PC-3 (cell line): Measurements from ENCODE around the gene MSI2. TPM values are rescaled to one million over a fixed set of nuclear protein-coding genes. Genes with fewer than 3 reads are reported as not detected.

Source experiments
- ATAC-seq: fragments of 200-7000 bp; cut with Tn5 transposase; 2 replicates; pipeline ENCODE4 v1.9.1; 2020; ENCODE audit warnings: mild to moderate bottlenecking, moderate library complexity
- BruUV-seq: library from RNA; stranded (reverse); fragments of 400-500 nt; replicated peaks from 2 replicates; lab custom pipeline; 2021; lab: Mats Ljungman, UMichigan
- CTCF ChIA-PET: fragments of 300-600 bp; sonication (Branson Sonifier 250); formaldehyde crosslinking; loops from one replicate; lab custom pipeline; 2022; ENCODE audit warnings: antibody characterized with exemption; lab: Charles Lee
- POLR2A ChIA-PET: fragments of 300-600 bp; sonication (Branson Sonifier 250); formaldehyde crosslinking; loops from one replicate; lab custom pipeline; 2022; ENCODE audit warnings: antibody characterized with exemption; ENCODE audit not compliant: unreplicated experiment; lab: Charles Lee
- DNase-seq: peaks from one replicate; pipeline ENCODE4 v3.0.0-alpha.2; 2015
- H2AFZ ChIP-seq: fragments of 300-600 bp; sonication (generic); 2 replicates; pipeline ENCODE4 v1.6.0; 2016; ENCODE audit warnings: antibody characterized with exemption, low read length
- H3F3A ChIP-seq: fragments of 300-600 bp; sonication (generic); one replicate; pipeline ENCODE4 v1.6.0; 2017; ENCODE audit warnings: antibody characterized with exemption, low read length, control low read depth, mild to moderate bottlenecking; ENCODE audit not compliant: unreplicated experiment
- H3K27ac ChIP-seq: fragments of 300-600 bp; sonication (generic); 2 replicates; pipeline ENCODE4 v1.5.1; 2016; ENCODE audit warnings: mild to moderate bottlenecking, low read length
- H3K27me3 ChIP-seq: fragments of 300-600 bp; sonication (generic); 2 replicates; pipeline ENCODE4 v1.6.1; 2016; ENCODE audit warnings: low read length, mixed read lengths
- H3K36me3 ChIP-seq: fragments of 300-600 bp; sonication (generic); 2 replicates; pipeline ENCODE4 v1.6.1; 2016; ENCODE audit warnings: low read depth, mixed run types, low read length, mixed read lengths
- H3K4me1 ChIP-seq: fragments of 300-600 bp; sonication (generic); 2 replicates; pipeline ENCODE4 v1.5.1; 2016; ENCODE audit warnings: low read length; ENCODE audit not compliant: insufficient read depth
- H3K4me2 ChIP-seq: fragments of 300-600 bp; sonication (generic); 2 replicates; pipeline ENCODE4 v1.6.0; 2016; ENCODE audit warnings: low read length
- H3K4me3 ChIP-seq: fragments of 300-600 bp; sonication (generic); 2 replicates; pipeline ENCODE4 v1.5.1; 2016; ENCODE audit warnings: mild to moderate bottlenecking, low read length, mixed read lengths
- H3K79me2 ChIP-seq: fragments of 300-600 bp; sonication (generic); 2 replicates; pipeline ENCODE4 v1.6.1; 2017; ENCODE audit warnings: low read length, mixed read lengths
- H3K9ac ChIP-seq: fragments of 300-600 bp; sonication (generic); 2 replicates; pipeline ENCODE4 v1.6.0; 2016; ENCODE audit warnings: mild to moderate bottlenecking, low read length
- H3K9me2 ChIP-seq: fragments of 300-600 bp; sonication (generic); replicated peaks from 2 replicates; pipeline ENCODE4 v1.6.1; 2016; ENCODE audit warnings: mixed run types, low read length, mixed read lengths
- H3K9me3 ChIP-seq: fragments of 300-600 bp; sonication (generic); 2 replicates; pipeline ENCODE4 v1.6.1; 2016; ENCODE audit warnings: low read length, mixed read lengths
- H4K20me1 ChIP-seq: fragments of 300-600 bp; sonication (generic); 2 replicates; pipeline ENCODE4 v1.6.1; 2016; ENCODE audit warnings: low read length, mixed read lengths
- CTCF ChIP-seq: fragments of 300-600 bp; sonication (generic); conservative IDR thresholded peaks from 2 replicates; pipeline ENCODE4 v1.5.1; 2017; ENCODE audit warnings: antibody characterized with exemption, low read depth, mild to moderate bottlenecking, low read length
- EZH2 ChIP-seq: fragments of 300-600 bp; sonication (generic); IDR thresholded peaks from one replicate; pipeline ENCODE4 v1.6.1; 2017; ENCODE audit warnings: antibody characterized with exemption, mild to moderate bottlenecking, low read length; ENCODE audit not compliant: unreplicated experiment
- EZH2phosphoT487 ChIP-seq: fragments of 300-600 bp; sonication (generic); IDR thresholded peaks from 2 replicates; pipeline ENCODE4 v1.6.1; 2018; ENCODE audit warnings: mild to moderate bottlenecking, antibody characterized with exemption, low read length, borderline replicate concordance
- intact Hi-C: fragments of 100-400 bp; cut with micrococcal nuclease; formaldehyde crosslinking; loops from 2 replicates; pipeline ENCODE4 v1.9.0; 2023
- total RNA-seq: library from RNA; depleted of rRNA; stranded (reverse); fragments of >200 nt; gene quantifications from 2 replicates; pipeline ENCODE4 v1.2.3, GENCODE V29; 2014

Gene MSI2
- total RNA-seq, 1 experiment from 2014 or later: 54.7 TPM

GRCh38 chr17:57561072-57561861 lies 304.9 kb downstream of the MSI2 start:
- H3K9ac ChIP-seq: no peak overlapping the region
- DNase-seq: no peak
- H3K27ac ChIP-seq: no peak overlapping the region
- no peaks in the 10 kb centered on the region for H3K9me2 ChIP-seq
- TF ChIP-seq CTCF (no peak), EZH2 (no peak), EZH2phosphoT487 (no peak)
- CTCF ChIA-PET: no interaction called here
- no peaks in the 10 kb centered on the region for H3F3A ChIP-seq
- H3K4me3 ChIP-seq: no peak overlapping the region
- H4K20me1 ChIP-seq: no peaks in the 10 kb centered on the region
- no peak overlapping the region for H2AFZ ChIP-seq
- no peaks in the 10 kb centered on the region for H3K9me3 ChIP-seq
- no peaks in the 10 kb centered on the region for H3K79me2 ChIP-seq
- POLR2A ChIA-PET: no interaction called here
- no peak overlapping the region for H3K4me2 ChIP-seq
- H3K4me1 ChIP-seq: peaks cover 17% of the 10 kb centered on the region
- BruUV-seq: no TSS peak
- H3K27me3 ChIP-seq: no peaks in the 10 kb centered on the region
- H3K36me3 ChIP-seq: no peaks in the 10 kb centered on the region
- ATAC-seq: no peak
- intact Hi-C loops: no loop called here

GRCh38 chr17:57562184-57562698 lies 305.9 kb downstream of the MSI2 start:
- Histone ChIP-seq H3K27ac (no peak overlapping the region), H3K27me3 (no peaks in the 10 kb centered on the region), H3K9me2 (no peaks in the 10 kb centered on the region), H3K4me3 (no peak overlapping the region), H3K4me2 (no peak overlapping the region), H2AFZ (no peak overlapping the region), H3K79me2 (no peaks in the 10 kb centered on the region), H3K4me1 (peaks cover 12% of the 10 kb centered on the region), H3K9ac (no peak overlapping the region), H4K20me1 (no peaks in the 10 kb centered on the region), H3K9me3 (no peaks in the 10 kb centered on the region), H3F3A (no peaks in the 10 kb centered on the region), H3K36me3 (no peaks in the 10 kb centered on the region)
- no TSS peak for BruUV-seq
- DNase-seq: no peak
- intact Hi-C loops: no loop called here
- ATAC-seq: no peak
- TF ChIP-seq CTCF: no peak
- TF ChIP-seq EZH2: no peak
- TF ChIP-seq EZH2phosphoT487: no peak
- CTCF ChIA-PET: no interaction called here
- POLR2A ChIA-PET: no interaction called here

GRCh38 chr17:57563958-57564357 lies 307.6 kb downstream of the MSI2 start:
- TF ChIP-seq EZH2 (no peak), EZH2phosphoT487 (no peak), CTCF (no peak)
- H3K4me3 ChIP-seq: no peak overlapping the region
- no peaks in the 10 kb centered on the region for H3F3A ChIP-seq
- H3K9me3 ChIP-seq: no peaks in the 10 kb centered on the region
- no peaks in the 10 kb centered on the region for H3K36me3 ChIP-seq
- BruUV-seq: no TSS peak
- no peaks in the 10 kb centered on the region for H3K4me1 ChIP-seq
- no peak overlapping the region for H3K27ac ChIP-seq
- no peaks in the 10 kb centered on the region for H4K20me1 ChIP-seq
- ATAC-seq (no peak), DNase-seq (no peak)
- POLR2A ChIA-PET: no interaction called here
- intact Hi-C loops: no loop called here
- H3K27me3 ChIP-seq: no peaks in the 10 kb centered on the region
- H3K4me2 ChIP-seq: no peak overlapping the region
- CTCF ChIA-PET: no interaction called here
- no peak overlapping the region for H2AFZ ChIP-seq
- no peaks in the 10 kb centered on the region for H3K79me2 ChIP-seq
- no peaks in the 10 kb centered on the region for H3K9me2 ChIP-seq
- H3K9ac ChIP-seq: no peak overlapping the region
